Mucosa of gallbladder (tissue), 1 donor: ENCODE results near the gene CLDND1. TPM values are rescaled to one million over a fixed set of nuclear protein-coding genes. Genes with fewer than 3 reads are reported as not detected.

Experiments used
- DNase-seq: peaks from one replicate; pipeline ENCODE4 v3.0.0-alpha.2; 2020; ENCODE audit warnings: low spot score
- total RNA-seq: library from RNA; stranded (reverse); gene quantifications from one replicate; pipeline ENCODE4 v1.2.1, GENCODE V29; 2021
- donor health status: DM: no; HTN: no; CAD: no.

CLDND1 gene
- total RNA-seq, 1 donor from 2014 or later = 69.4 TPM

DNA sequence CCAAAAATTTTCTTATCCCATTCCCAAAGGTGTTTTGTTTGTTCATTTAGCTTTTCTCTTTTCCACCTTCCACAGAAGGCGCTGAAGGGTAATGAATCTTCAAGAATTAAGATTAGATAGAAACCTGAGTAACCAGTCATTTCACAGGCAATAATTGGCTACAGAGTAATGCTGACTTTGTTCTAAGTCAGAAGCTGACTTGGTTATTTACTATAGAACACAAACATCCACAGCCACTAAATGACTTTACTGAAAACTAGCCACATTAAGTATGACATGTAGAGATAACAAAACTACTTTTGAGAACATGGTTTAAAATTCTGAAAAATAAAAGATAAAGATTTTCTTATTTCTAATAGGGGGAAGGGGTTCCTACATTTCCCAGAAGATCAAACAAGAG, 7.8 kb downstream of the CLDND1 start:
- no peak for DNase-seq

DNA sequence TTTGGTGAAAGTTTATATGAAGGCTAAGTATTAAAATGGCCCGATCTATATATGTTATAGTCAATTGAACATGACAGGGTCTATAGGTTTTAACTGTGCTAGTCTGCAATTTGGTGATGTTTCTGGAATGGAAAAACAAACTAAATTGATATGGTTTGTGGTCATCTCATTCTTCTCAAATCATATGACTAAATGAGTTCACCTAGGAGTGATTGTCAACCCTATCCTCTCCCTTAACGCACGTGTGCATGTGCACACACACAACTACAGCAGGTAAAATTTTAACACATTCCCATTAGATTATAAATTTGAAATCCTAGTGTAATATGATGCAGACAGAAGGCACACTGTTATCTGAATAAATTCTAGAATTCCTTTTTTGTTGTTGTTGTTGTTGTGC, 9.0 kb downstream of the CLDND1 start:
- no peak for DNase-seq

DNA sequence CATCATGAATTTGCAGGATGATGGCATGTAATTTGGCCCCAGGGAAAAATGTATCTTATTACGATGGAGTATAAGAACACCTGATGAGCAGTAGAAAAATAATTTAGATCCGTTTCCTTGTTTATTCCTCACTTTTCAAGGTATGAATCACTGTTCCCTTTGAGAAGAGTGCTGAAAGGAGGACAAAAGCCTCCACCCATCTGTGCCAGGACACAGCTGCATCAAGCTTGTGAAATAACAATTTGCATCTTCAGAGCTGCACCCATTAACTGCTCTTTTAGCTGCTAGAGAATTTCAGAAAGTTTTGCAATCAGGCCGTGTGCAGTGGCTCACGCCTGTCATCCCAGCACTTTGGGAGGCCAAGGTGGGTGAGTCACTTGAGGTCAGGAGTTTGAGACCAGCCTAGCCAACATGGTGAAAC, 9.6 kb downstream of the CLDND1 start:
- DNase-seq = no peak

DNA sequence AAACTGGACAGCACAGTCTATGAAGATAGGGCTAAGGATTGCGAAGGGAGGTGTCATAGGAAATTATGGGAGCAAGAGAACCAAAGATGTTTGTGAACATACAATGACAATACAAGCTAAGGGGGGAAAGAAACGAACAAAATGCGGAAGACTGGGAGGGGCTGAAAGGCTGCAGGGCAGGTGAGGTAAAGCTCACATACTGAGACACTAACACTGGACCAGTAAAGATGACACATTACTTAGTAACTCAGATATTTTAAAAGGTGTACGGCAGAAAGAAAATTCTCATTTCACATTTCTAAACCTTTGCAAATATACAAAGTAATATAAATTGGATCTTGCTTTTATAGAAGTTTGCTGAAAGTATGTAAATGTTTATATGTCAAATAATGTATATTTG, 10.1 kb downstream of the CLDND1 start:
- DNase-seq = no peak

DNA sequence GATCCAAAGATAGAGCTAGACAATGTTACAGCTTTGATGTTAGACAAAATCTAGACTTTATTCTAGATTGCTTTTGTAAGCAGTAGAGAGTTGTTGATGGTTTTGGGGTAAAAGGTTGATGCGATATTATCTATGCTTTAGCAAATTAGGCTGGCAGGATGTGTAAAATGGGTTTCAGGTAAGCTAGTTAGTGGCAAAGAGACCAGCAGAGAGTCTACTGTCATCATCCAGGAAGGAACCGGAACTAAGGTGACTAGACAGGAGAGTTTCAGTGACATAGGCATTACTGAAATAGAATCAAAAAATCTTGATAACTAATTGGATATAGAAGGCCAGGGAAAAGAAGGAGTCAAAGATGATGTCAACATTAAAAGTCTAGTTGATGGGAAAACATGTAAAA, 14.1 kb downstream of the CLDND1 start:
- DNase-seq = no peak

DNA sequence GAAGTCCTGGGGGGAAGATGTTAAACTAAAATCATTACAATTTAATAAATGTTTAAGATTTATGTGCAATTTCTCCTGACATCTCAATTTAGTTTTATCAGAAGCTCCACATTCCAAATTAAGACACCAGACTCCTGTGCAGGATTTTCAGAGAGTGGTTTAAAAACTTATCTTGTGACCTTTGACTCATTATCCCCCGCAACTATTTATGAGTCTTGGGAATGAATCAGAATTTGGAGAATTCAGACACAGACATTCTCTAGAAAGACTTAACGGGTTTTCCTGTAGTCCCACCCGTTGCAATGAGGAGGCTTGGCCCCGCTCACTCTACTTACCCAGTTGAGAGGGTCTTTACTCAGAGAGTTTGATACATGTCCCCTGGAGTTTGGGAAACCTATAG, 18.2 kb downstream of the CLDND1 start:
- DNase-seq = no peak

DNA sequence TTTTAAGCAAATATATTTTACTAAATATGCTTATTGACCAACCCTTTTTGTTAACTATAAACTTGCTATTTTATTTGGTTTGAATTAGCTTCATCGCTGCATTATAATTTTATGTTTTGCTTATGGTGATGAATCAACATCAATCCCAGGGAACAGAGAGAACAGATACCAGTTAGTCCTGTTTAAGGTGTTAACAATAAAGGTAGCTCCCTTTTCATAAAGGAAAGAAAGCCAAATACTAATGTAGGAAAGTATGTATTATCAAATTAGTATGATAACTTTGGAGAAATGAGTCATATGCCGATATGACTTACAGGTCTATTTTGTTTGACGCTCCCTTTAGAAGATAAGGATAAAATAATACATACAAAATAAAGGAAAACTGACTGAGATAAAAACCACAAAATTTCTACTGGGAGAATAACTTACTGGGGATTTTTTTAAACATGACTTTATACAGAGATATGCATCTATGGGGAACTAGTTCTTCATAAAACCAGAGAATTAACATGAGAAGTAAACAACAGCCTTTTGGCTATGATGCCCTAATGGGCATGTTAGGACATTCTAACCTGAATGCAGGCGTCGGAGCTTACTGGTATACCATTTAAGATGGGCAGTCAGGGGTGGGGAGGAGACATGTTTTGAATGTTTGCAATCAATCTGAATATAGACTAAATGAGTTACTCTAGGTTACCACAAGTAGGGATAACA, 20.7 kb downstream of the CLDND1 start:
- no peak for DNase-seq

DNA sequence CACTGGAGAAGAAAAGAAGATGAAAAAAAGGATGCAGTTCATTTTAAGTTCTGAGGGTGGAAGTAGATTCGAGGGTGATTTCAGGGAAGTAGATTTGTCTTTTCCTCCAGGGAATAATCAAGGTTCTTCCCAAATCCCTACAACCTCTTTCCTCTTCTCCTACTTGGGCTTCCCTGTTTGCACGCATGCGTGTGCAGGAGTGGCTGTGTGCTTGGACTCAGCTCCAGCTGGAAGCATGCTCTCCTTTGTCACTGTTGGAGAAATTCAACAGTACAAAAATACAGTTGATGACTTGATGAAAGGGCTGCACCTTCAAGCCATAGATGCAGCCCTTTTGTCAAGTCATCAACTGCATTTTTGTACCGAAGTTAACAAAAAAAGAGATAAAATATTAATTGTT, 21.4 kb downstream of the CLDND1 start:
- no peak for DNase-seq

DNA sequence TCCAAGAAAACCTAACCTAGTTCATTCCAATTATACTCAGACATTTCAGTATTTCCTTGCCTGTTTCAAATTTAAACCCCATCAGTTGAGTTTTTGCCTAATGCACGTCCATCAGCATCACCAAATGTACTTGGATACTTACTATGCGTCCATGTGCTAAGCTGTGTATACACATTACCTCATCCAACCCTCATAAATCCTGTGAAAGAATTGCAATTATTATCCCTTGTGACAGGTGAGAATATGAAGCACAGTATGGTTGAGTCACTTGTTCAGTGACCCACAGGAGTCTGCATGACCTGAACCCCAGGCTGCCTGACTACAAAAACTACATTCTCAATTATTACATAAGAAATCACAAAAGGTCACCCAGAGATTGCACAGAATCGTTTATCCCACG, 22.7 kb downstream of the CLDND1 start:
- no peak for DNase-seq

DNA sequence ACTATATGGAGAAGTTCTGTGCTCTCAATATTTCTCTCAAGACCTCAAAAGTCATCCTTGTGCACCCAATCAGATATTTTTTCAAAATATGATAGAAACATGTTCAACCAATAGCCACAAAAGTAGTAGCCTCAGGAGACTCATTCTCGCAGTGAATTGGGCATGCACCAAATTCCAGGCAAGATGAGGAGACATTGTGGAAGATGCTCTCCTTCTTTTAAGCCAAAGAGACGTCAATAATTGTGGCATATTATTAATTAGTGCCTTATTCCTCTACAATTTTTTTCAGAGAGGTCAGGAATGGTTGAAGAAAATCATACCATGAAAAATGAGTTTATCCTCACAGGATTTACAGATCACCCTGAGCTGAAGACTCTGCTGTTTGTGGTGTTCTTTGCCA, 25.3 kb downstream of the CLDND1 start, which contains the start of gene OR5K2:
TSS of gene OR5K2 (plus strand) at position 301 of the 400 bp plus-strand sequence. CDS start at position 301, 0 bp downstream.
- DNase-seq = no peak

DNA sequence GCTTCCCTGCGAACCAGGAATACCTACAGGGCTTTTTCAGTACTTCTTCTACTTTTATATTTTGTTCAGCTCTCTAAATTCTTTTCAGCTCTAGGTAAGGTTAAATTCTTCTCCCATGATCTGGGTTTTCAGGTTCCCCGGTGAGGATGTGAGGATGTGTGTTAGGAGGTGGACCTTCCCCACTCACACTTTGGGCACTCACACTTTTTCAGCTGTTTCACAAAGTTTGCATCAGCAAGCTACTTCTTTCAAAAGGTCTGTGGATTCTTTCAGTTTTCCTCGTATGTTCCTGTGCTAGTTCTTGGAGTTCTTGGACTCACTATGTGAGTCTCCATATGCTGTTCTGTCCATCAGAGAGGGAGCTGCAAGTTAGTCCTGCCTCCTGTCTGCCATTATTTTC, 39.1 kb downstream of the CLDND1 start:
- DNase-seq = no peak

DNA sequence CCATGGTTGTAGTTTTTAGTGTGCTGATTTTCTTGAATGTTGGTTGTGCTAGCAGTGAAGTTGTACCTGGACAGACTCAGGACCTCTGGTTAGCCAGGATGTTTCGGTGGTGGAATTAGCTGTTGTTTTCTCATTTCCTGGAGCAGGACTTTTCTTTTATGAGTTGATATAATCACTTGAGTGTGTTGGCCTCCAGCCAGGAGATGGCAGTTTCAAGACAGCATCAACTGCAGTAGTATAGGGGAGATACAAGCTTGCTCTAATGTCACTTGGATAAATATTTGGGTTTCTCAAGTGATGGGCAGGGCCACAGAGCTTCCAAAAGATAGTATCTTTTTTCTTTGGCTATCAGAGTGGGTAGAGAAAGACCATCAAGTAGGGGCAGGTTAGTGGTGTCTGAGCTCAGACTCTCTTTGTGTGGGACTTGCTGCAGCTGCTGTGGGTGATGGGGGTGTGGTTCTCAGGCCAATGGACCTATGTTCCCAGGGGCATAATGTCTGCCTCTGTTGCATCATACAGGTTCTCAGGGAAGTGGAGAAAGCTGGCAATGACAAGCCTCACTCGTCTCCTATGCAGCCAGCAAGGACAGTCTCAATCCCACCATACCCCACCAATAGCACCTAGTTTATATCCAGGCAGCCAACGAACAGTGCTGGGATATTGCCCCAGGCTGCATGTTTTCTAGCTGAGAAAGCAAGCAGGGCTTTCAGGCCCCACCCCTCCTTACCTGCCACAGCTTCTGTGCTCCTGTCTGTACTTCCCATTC, 39.8 kb downstream of the CLDND1 start:
- no peak for DNase-seq

Other genes with a start within 250 kb of the CLDND1 start
- not detected for gene OR5H2, start 240.4 kb downstream of the CLDND1 start, total RNA-seq
- not detected for gene OR5K4, start 169.0 kb downstream of the CLDND1 start, total RNA-seq
- gene OR5K3, start 132.2 kb downstream of the CLDND1 start, total RNA-seq = not detected
- not detected for gene OR5K1, start 59.7 kb downstream of the CLDND1 start, total RNA-seq
- gene OR5K2, start 25.2 kb downstream of the CLDND1 start, total RNA-seq = not detected
- gene GPR15, start 9.1 kb upstream of the CLDND1 start, total RNA-seq = 0.17 TPM
- gene CPOX, start 70.7 kb upstream of the CLDND1 start, total RNA-seq = 16.7 TPM
- gene ST3GAL6, start 240.4 kb upstream of the CLDND1 start, total RNA-seq = 5.9 TPM